ENCODE results near the gene AMIGO1. TPM values are rescaled to one million over a fixed set of nuclear protein-coding genes. Genes with fewer than 3 reads are reported as not detected.

The AMIGO1 gene
- total RNA-seq, 1 donor from 2014 or later, result 3.0 TPM

GRCh38 chr1:109457819-109458218, 51.7 kb downstream of the AMIGO1 start:
- DNase-seq (ENCODE audit: low read depth), result no peak
- no peak for TF ChIP-seq CTCF (IDR thresholded peaks at IDR 0.05; ENCODE audit: insufficient read depth, low read length, poor library complexity, severe bottlenecking)
- Histone ChIP-seq H3K36me3 (ENCODE audit: control insufficient read depth, insufficient read depth, low read length) (no peaks in the 10 kb centered on the region), H3K4me3 (ENCODE audit: low read depth, low read length) (no peak overlapping the region), H3K27me3 (ENCODE audit: control insufficient read depth, insufficient read depth, low read length) (no peaks in the 10 kb centered on the region)

- H3K4me3 ChIP-seq (ENCODE audit: low read depth, low read length), result no peak overlapping the region
- TF ChIP-seq CTCF (IDR thresholded peaks at IDR 0.05; ENCODE audit: insufficient read depth, low read length, poor library complexity, severe bottlenecking), result no peak
- no peaks in the 10 kb centered on the region for H3K27me3 ChIP-seq (ENCODE audit: control insufficient read depth, insufficient read depth, low read length)
- no peak for DNase-seq (ENCODE audit: low read depth)
- no peaks in the 10 kb centered on the region for H3K36me3 ChIP-seq (ENCODE audit: control insufficient read depth, insufficient read depth, low read length)
These were observed 54.9 kb downstream of the AMIGO1 start for GRCh38 chr1:109454497-109455133.

Other genes starting within 250 kb of the AMIGO1 start
- gene PSRC1, start 226.6 kb downstream of the AMIGO1 start, total RNA-seq, result 5.5 and 8.2 TPM in 2 replicates
- gene MYBPHL, start 202.7 kb downstream of the AMIGO1 start, total RNA-seq, result not detected in 2 replicates
- 63.5 and 65.2 TPM in 2 replicates for gene SORT1, start 111.8 kb downstream of the AMIGO1 start, total RNA-seq
- 65.7 and 73.7 TPM in 2 replicates for gene PSMA5, start 83.3 kb downstream of the AMIGO1 start, total RNA-seq
- 0.14 and 1.2 TPM in 2 replicates for gene SYPL2, start 43.2 kb downstream of the AMIGO1 start, total RNA-seq
- gene ATXN7L2, start 25.8 kb downstream of the AMIGO1 start, total RNA-seq, result 6.7 and 8.3 TPM in 2 replicates
- gene CYB561D1, start 15.6 kb downstream of the AMIGO1 start, total RNA-seq, result 9.5 and 13.0 TPM in 2 replicates
- gene GPR61, start 30.1 kb upstream of the AMIGO1 start, total RNA-seq, result not detected in 2 replicates
- 11.3 and 11.9 TPM in 2 replicates for gene GNAI3, start 38.9 kb upstream of the AMIGO1 start, total RNA-seq
- gene GNAT2, start 109.9 kb upstream of the AMIGO1 start, total RNA-seq, result not detected in 2 replicates
- 51.2 and 65.7 TPM in 2 replicates for gene AMPD2, start 110.1 kb upstream of the AMIGO1 start, total RNA-seq
- gene GSTM4, start 146.4 kb upstream of the AMIGO1 start, total RNA-seq, result 12.7 and 16.2 TPM in 2 replicates
- 3.8 and 5.0 TPM in 2 replicates for gene GSTM2, start 158.3 kb upstream of the AMIGO1 start, total RNA-seq
- 9.7 and 16.3 TPM in 2 replicates for gene GSTM1, start 178.1 kb upstream of the AMIGO1 start, total RNA-seq
- not detected in 2 replicates for gene GSTM5, start 202.5 kb upstream of the AMIGO1 start, total RNA-seq
- gene GSTM3, start 231.3 kb upstream of the AMIGO1 start, total RNA-seq, result 30.3 and 31.8 TPM in 2 replicates